Measurements from ENCODE around the gene GRIA4. TPM values are rescaled to one million over a fixed set of nuclear protein-coding genes. Genes with fewer than 3 reads are reported as not detected.

GRIA4 gene
- total and polyA plus RNA-seq, 7 donors, result 0.03 to 0.17 (median 0.06) TPM; not detected in 4

GRCh38 chr11:105884436-105884835, 274.6 kb downstream of the GRIA4 start:
- Histone ChIP-seq H3K4me1 (no peaks in the 10 kb centered on the region), H3K36me3 (ENCODE audit: insufficient read depth in 1 of 2, low read depth in 1 of 2) (no peaks in the 10 kb centered on the region), H3K27me3 (ENCODE audit: insufficient read depth in 3 of 3, low read length in 2 of 3) (no peaks in the 10 kb centered on the region), H3K27ac (no peak overlapping the region), H3K9me3 (no peaks in the 10 kb centered on the region), H3K4me3 (no peak overlapping the region)
- 73 to 80% (median 74%) methylated on average over 3 of the region's 3 CpGs for WGBS, 3 donors
- no peak for TF ChIP-seq CTCF (IDR thresholded peaks at IDR 0.05)
- intact Hi-C loops (cut with DNase I), result no loop called here
- no peak for ATAC-seq
- no peak for DNase-seq

DNA sequence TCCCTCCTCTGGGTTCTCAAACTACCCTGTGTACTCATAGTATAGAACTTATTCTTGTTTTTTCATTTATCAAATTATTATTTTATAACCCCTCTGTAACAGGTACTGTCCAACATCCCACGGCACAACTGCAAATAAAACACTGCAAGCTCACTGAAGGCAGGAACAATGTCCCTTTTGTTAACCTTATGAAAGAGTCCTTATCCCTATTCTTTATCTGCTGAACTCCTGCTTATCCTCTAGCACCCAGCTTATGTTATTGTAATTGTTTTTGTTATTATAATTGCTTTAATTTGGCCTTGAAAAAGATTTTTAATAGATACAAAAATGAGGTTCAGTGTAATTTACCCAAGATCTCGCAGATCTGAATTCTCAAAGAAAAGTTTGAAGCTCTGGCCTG, 281.8 kb downstream of the GRIA4 start:
- intact Hi-C loops (cut with DNase I), result no loop called here
- 85 to 92% (median 87%) methylated on average over 2 of the region's 2 CpGs for WGBS, 3 donors
- ATAC-seq, result no peak
- Histone ChIP-seq H3K27ac (no peak overlapping the region), H3K27me3 (ENCODE audit: insufficient read depth in 3 of 3, low read length in 2 of 3) (no peaks in the 10 kb centered on the region), H3K4me3 (no peak overlapping the region), H3K36me3 (ENCODE audit: insufficient read depth in 1 of 2, low read depth in 1 of 2) (no peaks in the 10 kb centered on the region), H3K4me1 (no peaks in the 10 kb centered on the region), H3K9me3 (no peaks in the 10 kb centered on the region)
- no peak for DNase-seq
- no peak for TF ChIP-seq CTCF (IDR thresholded peaks at IDR 0.05)

DNA sequence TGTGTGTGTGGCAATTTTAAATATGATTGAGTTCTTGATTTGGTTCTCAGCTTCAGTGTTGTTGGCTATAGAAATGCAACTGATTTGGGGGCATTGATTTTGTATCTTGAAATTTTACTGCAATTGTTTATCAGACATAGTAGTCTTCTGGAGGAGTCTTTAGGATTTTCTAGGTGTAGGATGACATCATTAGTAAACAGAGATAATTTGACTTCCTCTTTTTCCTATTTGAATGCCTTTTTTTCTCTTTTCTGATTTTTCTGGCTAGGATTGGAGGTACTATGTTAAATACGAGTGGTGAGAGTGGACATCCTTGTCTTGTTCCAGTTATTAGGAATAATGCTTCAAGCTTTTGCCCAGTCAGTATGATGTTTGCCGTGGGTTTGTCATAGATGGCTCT, 287.3 kb downstream of the GRIA4 start:
- no peak for DNase-seq
- WGBS, 3 donors, result 77 to 84% (median 80%) methylated on average over 2 of the region's 2 CpGs
- no peak for ATAC-seq
- H3K4me1 ChIP-seq, result no peaks in the 10 kb centered on the region
- intact Hi-C loops (cut with DNase I), result no loop called here
- H3K4me3 ChIP-seq, result no peak overlapping the region
- H3K36me3 ChIP-seq (ENCODE audit: insufficient read depth in 1 of 2, low read depth in 1 of 2), result no peaks in the 10 kb centered on the region
- no peak overlapping the region for H3K27ac ChIP-seq
- no peaks in the 10 kb centered on the region for H3K27me3 ChIP-seq (ENCODE audit: insufficient read depth in 3 of 3, low read length in 2 of 3)
- H3K9me3 ChIP-seq, result no peaks in the 10 kb centered on the region
- no peak for TF ChIP-seq CTCF (IDR thresholded peaks at IDR 0.05)

DNA sequence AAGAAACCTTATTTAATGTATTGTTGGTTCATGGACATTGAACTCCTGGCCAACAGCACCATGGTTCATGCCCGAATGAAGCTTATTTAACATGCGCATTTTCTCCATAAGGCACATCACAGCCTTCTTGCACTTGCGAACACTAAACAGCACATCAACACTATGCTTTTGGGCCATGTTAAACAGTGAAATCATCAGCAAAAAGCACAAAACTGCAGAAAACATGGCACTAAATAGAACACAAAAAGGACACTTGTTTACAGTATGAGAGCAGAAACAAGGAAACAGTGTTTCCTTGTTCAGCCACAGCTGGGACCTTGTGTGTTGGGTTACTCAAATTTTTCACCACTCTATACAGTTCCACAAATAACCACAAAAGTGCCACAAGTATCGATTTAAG, 289.9 kb downstream of the GRIA4 start:
- H3K36me3 ChIP-seq (ENCODE audit: insufficient read depth in 1 of 2, low read depth in 1 of 2), result no peaks in the 10 kb centered on the region
- 93 to 95% (median 93%) methylated on average over 4 of the region's 4 CpGs for WGBS, 3 donors
- DNase-seq, result no peak
- no peak overlapping the region for H3K27ac ChIP-seq
- H3K9me3 ChIP-seq, result no peaks in the 10 kb centered on the region
- H3K4me3 ChIP-seq, result no peak overlapping the region
- ATAC-seq, result no peak
- intact Hi-C loops (cut with DNase I), result no loop called here
- TF ChIP-seq CTCF (IDR thresholded peaks at IDR 0.05), result no peak
- H3K4me1 ChIP-seq, result no peaks in the 10 kb centered on the region
- H3K27me3 ChIP-seq (ENCODE audit: insufficient read depth in 3 of 3, low read length in 2 of 3), result no peaks in the 10 kb centered on the region

- no peak for TF ChIP-seq CTCF (IDR thresholded peaks at IDR 0.05)
- intact Hi-C loops (cut with DNase I), result no loop called here
- Histone ChIP-seq H3K9me3 (no peaks in the 10 kb centered on the region), H3K4me1 (no peaks in the 10 kb centered on the region), H3K4me3 (no peak overlapping the region), H3K27me3 (ENCODE audit: insufficient read depth in 3 of 3, low read length in 2 of 3) (no peaks in the 10 kb centered on the region), H3K36me3 (ENCODE audit: insufficient read depth in 1 of 2, low read depth in 1 of 2) (no peaks in the 10 kb centered on the region), H3K27ac (no peak overlapping the region)
- no peak for ATAC-seq
- no peak for DNase-seq
- 94 to 97% (median 96%) methylated on average over 11 of the region's 11 CpGs for WGBS, 3 donors
Measured at GRCh38 chr11:105900515-105901035, 290.7 kb downstream of the GRIA4 start.

Data from psoas muscle (tissue), 8 donors.